ENCODE measurements around the gene SAMD14. TPM values are rescaled to one million over a fixed set of nuclear protein-coding genes. Genes with fewer than 3 reads are reported as not detected.
A peak's percentile ranks its signal among the peaks of the same experiment; 100 is the strongest.

SAMD14 gene
- total RNA-seq, 2 donors from 2014 or later, result 2.5 to 7.4 TPM

- TF ChIP-seq POLR2AphosphoS5 (IDR thresholded peaks at IDR 0.05), result no peak
- no peak for TF ChIP-seq CTCF (IDR thresholded peaks at IDR 0.05)
- no peak for TF ChIP-seq POLR2A (IDR thresholded peaks at IDR 0.05)
- H3K27ac ChIP-seq, result peak overlapping the region; percentile 48 to 77
- intact Hi-C loops (cut with DNase I), result no loop called here
- no peak overlapping the region for H3K4me3 ChIP-seq
- no peaks in the 10 kb centered on the region for H3K36me3 ChIP-seq
- no peaks in the 10 kb centered on the region for H3K27me3 ChIP-seq (replicated peaks; ENCODE audit: insufficient read depth)
- no peak for DNase-seq (ENCODE audit: low spot score)
- H3K4me1 ChIP-seq (replicated peaks), result no peaks in the 10 kb centered on the region
- 70% methylated on average over 19 of the region's 19 CpGs for WGBS
- no peaks in the 10 kb centered on the region for H3K9me3 ChIP-seq
These were observed 19.2 kb downstream of the SAMD14 start for GRCh38 chr17:50110591-50111349.

- Histone ChIP-seq H3K27me3 (replicated peaks; ENCODE audit: insufficient read depth) (no peaks in the 10 kb centered on the region), H3K4me3 (no peak overlapping the region), H3K9me3 (no peaks in the 10 kb centered on the region), H3K4me1 (replicated peaks) (no peaks in the 10 kb centered on the region), H3K27ac (no peak overlapping the region), H3K36me3 (no peaks in the 10 kb centered on the region)
- TF ChIP-seq POLR2AphosphoS5 (IDR thresholded peaks at IDR 0.05) (no peak), POLR2A (IDR thresholded peaks at IDR 0.05) (no peak), CTCF (IDR thresholded peaks at IDR 0.05) (no peak)
- WGBS, result 84% methylated on average over 19 of the region's 19 CpGs
- no peak for DNase-seq (ENCODE audit: low spot score)
- intact Hi-C loops (cut with DNase I), result no loop called here
These were observed 20.2 kb downstream of the SAMD14 start for GRCh38 chr17:50109785-50110184.

- intact Hi-C loops (cut with DNase I), result no loop called here
- Histone ChIP-seq H3K36me3 (no peaks in the 10 kb centered on the region), H3K27ac (no peak overlapping the region), H3K27me3 (replicated peaks; ENCODE audit: insufficient read depth) (no peaks in the 10 kb centered on the region), H3K4me3 (no peak overlapping the region), H3K4me1 (replicated peaks) (no peaks in the 10 kb centered on the region), H3K9me3 (no peaks in the 10 kb centered on the region)
- DNase-seq (ENCODE audit: low spot score), result no peak
- TF ChIP-seq POLR2A (IDR thresholded peaks at IDR 0.05) (no peak), CTCF (IDR thresholded peaks at IDR 0.05) (no peak), POLR2AphosphoS5 (IDR thresholded peaks at IDR 0.05) (no peak)
- whole genome bisulfite sequencing, result 87% methylated on average over 7 of the region's 7 CpGs
These were observed 20.8 kb downstream of the SAMD14 start for GRCh38 chr17:50109207-50109606.

- no peaks in the 10 kb centered on the region for H3K36me3 ChIP-seq
- TF ChIP-seq CTCF (IDR thresholded peaks at IDR 0.05), result no peak
- no peaks in the 10 kb centered on the region for H3K27me3 ChIP-seq (replicated peaks; ENCODE audit: insufficient read depth)
- no peaks in the 10 kb centered on the region for H3K9me3 ChIP-seq
- no peak overlapping the region for H3K4me3 ChIP-seq
- no peaks in the 10 kb centered on the region for H3K4me1 ChIP-seq (replicated peaks)
- 85% methylated on average over 9 of the region's 9 CpGs for WGBS
- intact Hi-C loops (cut with DNase I), result no loop called here
- no peak overlapping the region for H3K27ac ChIP-seq
- no peak for DNase-seq (ENCODE audit: low spot score)
These were observed 21.4 kb downstream of the SAMD14 start for GRCh38 chr17:50108556-50108955.

GRCh38 chr17:50107790-50108414, 22.1 kb downstream of the SAMD14 start:
- no peak overlapping the region for H3K4me3 ChIP-seq
- no peak for TF ChIP-seq CTCF (IDR thresholded peaks at IDR 0.05)
- no peak for TF ChIP-seq POLR2AphosphoS5 (IDR thresholded peaks at IDR 0.05)
- no peak for TF ChIP-seq POLR2A (IDR thresholded peaks at IDR 0.05)
- no peak for DNase-seq (ENCODE audit: low spot score)
- intact Hi-C loops (cut with DNase I), result no loop called here
- H3K27ac ChIP-seq, result no peak overlapping the region
- no peaks in the 10 kb centered on the region for H3K4me1 ChIP-seq (replicated peaks)
- H3K27me3 ChIP-seq (replicated peaks; ENCODE audit: insufficient read depth), result no peaks in the 10 kb centered on the region
- H3K36me3 ChIP-seq, result no peaks in the 10 kb centered on the region
- H3K9me3 ChIP-seq, result no peaks in the 10 kb centered on the region
- 83% methylated on average over 9 of the region's 10 CpGs for WGBS
